Stimulated activated CD8-positive, alpha-beta memory T cell treated with anti-CD3 and anti-CD28 coated beads, Interleukin-12 subunit alpha, Interleukin-12 subunit beta, amount 100 ng/mL, for 1 hour (primary cell): ENCODE measurements around the gene TBX21.

ENCODE experiments used
- DNase-seq: peaks from one replicate; pipeline ENCODE4 v3.0.0-alpha.2; 2020; ENCODE audit warnings: low read depth

Gene TBX21

DNA sequence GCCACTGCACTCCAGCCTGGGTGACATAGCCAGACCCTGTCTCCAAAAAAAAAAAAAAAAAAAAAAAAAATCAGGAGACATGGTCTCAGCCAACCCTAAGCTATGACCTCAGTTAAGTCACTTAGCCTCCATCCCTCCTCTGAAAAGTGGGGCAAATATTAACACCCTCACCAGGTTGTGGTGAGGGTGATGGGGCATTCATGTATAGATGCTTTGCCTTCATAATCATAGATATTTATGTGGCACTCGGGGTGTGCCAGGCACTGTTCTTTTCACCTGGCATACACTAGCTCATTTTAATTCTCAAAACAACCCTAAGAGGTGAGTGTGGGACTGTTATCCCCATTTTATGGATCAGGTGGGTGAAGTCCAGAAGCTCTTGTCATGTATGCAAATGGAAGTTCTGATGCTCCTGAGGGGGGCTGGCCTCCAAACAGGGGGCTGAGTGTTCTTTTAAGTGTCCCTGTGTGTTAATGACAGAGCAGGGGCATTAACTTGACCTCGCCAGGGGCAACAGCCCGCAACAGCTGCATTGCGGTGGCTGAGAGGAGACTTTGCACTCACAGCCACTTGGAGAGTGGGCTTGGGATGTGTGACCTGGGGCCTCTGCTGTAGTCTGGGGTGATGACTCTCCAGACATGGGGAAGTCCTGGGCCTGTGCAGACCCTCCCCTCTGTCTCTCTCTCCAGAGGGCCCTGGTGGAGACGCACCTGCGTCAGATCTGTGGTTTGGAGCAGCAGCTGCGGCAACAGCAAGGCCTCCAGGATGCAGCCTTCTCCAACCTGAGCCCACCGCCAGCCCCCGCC, 34.9 kb upstream of the TBX21 start:
- no peak for DNase-seq

DNA sequence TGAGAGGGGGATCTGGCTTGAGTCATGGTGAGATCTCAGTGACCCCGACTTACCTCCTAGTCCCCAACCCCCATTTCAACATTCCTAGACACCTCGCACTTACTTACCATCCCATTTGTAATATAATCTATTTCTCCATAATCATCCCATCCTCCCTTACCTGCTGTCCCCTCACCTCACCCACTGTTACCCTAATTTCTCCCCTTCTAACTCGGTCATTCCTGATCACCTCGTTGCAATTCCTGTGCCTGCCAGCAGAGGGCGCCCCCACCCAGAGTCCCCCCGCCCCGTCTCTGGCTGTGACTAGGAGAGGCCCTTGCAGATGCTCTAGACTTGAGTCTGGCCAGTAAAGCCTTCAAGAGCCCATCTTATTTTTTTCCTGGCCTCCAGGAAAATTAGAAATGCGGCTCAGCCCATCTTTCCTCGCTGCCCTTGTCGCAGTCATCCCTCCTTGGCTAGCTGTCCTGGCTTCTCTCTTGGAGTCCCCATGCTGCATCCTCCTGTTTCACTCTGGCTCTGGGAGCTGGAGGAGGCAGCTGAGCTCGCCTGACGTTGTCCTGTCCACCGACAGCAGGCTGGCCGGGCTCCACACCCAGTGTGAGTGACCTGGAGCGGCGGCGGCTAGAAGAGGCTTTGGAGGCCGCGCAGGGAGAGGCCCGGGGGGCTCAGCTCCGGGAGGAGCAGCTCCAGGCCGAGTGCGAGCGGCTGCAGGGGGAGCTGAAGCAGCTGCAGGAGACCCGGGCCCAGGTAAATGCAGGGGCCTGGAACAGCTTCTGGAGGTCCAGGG, 34.1 kb upstream of the TBX21 start:
- peak; percentile 80 for DNase-seq

DNA sequence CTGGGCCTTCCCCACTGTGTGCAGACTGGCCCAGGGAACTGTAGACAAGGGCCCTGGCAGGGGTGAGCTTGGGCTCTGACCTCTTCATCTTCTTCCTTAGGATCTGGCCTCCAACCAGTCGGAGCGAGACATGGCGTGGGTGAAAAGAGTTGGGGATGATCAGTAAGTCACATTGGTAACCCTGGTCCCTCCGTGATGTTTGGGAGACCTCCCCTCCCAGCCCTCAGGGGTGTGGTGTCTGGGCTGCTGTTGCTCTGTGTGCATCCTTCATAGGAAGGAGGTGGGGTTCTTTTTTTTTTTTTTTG, 33.5 kb upstream of the TBX21 start:
- no peak for DNase-seq

DNA sequence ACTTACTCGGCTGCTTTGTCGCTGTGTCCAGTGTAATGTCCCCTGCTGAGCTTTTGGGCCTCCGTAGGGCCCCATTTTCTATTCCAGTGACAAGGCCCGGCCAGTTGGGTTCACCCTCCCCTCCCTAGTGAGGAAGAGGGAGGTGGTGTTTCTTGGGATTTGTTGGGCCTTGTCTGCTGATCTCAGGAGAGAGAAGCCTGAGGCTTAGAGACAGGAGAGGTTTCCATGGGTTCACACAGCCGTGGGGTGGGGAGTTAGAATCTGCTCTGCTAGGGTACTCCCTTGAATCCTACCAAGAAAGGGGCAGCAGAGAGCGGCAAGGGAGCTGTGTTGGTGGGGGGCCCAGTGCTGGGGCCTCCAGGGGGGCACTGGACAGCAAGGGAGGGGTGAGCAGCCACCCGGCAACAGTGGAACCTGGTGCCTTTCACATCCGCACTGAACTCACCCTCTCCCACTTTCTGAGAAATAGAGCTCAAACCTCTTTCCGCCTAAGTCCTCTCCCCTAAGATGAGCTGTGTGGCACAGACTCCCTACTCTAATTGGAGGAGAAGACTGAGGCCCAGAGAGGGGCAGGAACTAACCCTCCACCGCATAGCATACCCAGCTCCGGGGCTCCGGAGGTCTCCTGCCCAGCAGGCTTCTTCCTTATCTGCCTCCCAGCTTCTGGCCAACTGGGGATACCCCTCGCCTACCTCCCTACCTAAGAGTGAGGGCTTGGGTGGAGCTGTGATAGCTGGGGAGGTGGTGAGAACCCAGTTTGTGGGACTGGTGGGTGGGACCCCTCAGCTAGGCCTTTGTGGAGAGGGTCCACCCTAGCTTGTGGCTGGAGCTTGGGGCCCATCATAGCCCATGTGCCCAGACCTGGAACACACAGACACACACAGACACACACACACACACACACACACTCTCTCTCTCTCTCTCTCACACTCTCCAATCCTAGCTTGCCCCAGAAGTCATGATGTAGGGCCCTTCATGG, 32.3 kb upstream of the TBX21 start:
- DNase-seq, result no peak

DNA sequence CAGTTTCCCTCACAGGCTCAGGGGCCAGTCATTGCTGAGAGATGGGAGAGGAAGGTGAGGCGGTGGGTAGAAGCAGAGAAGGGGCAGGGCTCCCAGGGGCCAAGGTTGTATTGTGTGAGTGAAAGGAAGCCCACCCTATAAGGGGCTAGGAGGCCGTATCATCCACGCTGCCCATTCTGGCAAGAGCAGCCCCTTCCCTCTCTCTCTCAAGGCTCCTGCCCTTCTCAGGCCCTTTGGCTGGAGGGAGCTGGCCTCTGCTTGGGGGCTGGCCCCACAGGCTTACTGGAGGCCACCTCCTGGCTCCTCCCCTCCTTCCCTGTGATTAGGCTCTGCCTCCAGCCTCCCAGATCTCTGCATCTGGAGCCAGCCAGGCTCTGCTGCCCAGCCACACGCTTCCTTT, 31.4 kb upstream of the TBX21 start:
- no peak for DNase-seq

DNA sequence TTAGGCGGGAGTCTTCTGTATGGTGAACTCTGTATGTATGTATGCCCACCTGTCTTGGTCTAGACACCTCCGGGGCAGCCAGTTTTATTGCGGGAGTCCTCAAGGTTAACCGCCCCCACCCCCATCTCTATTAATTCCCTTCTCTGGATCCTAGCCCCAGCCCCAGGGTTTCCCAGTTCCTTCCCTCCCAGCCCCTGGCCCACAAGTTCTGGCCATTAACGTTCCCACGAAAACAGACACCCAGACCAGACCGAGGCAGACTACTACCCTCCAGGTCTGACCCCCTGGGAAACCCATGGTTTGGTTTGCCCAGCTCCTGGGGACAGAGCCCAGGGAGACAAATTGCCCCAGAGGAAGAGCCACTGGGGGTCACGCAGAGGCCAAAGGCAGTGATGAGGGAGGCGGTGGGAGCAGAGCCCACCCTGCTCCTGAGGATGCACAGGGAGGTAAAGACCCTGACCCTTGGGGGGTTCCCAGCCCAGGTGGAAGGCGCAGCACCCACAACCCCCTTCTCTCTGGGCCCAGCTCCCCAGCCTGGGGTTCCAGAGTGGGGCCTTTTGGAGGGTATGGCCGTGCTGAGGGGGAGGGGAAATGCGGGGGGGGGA, 30.5 kb upstream of the TBX21 start:
- DNase-seq, result no peak

DNA sequence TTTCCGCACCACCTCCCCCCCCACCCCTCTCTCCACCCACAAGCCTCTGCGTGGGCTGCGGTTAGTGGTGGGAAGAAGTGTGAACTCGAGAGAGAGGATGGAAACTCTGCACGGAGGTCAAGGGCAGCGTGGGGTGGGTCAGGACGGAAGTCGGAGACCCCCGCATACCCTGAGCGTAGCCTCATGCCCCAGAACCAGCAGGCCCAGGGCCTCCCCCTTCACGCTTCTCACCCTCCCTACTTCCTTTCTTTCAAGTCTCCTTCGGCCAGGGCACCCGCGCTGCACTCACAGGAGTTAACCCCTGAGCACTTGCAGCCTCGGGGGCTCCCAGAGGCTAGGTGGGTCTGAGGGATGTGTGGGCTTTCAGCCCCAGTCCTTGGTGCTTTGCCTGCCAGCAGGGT, 29.8 kb upstream of the TBX21 start:
- no peak for DNase-seq

DNA sequence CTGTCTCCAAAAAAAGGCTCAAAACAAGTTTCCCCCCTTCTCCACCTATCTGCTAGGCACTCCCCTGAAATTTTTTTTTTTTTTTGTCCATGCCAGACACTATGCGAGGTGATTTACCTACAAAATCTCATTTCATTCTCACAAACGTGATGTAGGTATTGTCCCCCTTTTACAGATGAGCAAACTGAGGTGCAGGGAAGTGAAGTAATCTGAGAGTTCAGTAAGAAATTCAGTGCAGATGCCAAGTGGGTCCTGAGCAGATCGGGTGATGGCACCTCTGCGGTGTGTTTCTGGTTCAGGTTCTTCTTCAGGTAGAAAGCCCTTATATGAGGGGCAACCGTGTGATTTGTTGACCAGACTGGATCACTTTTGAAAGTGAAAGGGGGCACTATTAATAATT, 29.4 kb upstream of the TBX21 start:
- no peak for DNase-seq

DNA sequence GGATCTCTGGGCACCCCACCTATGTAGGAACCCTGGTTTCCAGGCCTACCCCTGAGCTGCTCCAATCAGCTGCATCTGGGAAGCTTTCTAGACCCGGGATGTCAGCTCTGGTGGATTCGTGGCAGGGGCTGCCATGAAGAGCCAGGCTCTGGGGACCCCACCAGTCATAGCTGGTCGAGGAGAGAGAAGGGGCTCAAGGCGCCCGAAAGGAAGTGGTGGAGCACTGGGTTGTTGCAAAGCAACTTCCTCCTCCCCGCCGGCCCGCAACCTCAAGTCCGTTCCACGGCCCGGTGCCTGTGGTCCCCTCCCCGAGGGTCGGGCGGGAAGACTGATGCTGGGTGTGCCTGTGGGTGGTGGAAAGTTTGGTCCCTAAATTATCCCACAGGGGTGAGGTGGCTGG, 28.9 kb upstream of the TBX21 start:
- DNase-seq, result no peak

DNA sequence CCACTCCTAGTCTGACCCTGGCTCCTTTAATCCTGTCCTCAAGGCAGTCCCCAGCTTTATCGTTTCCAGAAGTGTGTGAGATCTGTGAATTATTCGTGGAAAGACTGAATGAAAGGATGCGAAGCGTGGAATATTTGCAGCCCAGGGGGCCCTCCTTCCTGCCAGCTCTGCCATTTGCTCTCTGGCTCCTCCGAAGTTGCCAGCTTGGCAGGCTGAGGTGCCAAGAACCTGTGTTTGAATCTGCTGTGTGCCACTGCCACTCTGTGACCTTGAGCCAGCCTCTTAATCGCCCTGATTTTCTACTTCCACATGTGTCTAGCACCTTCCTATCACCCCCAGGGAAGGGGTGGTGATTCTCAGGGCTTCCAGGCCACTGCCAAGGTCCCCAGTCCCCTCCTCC, 28.3 kb upstream of the TBX21 start:
- no peak for DNase-seq

DNA sequence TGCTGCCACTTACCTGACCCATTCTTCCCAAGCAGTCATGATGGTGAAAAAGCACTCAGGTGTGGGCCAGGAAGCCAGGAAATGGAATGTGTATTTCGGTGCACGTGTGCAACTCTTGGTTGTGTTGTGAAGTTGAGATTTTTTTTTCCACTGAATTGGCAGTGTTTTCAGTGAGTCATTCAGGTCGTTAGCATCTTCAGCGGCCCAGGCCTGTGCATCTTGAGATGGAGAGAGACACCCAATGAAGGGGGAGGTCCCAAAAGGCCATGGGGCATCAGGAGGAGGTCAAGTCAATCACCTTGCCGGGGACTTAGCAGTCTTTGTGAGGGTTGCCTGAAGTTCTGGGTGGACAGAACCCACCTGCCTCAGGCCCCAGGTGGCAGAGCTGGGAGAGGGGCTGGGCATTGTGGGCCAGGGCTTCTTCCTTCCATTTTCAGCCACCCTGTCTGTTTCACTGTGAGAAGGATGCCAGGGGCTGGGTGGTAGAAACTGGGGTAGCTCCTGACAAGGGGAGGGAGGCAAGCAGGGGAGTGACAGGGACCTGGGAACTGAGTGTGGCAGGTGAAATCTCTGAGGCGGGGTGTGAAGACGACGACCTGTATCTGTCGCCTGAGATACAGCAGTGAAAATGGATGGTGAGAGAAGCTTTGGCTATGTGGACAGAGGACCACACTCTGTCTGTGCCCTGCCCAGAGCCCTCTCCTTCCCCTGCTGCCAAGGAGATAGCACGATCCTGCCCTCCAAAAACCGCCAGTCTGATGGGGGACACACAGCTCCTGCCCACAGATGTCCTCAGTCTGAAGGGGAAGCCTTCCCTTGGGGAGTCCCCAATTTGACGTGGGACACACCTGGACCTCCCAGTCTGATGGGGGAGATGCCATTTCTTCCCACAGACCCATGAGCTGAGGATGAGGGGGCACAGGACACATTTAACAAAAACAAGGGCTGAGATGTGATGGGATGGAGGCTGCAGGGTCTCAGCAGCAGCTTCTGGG, 27.2 kb upstream of the TBX21 start:
- no peak for DNase-seq

DNA sequence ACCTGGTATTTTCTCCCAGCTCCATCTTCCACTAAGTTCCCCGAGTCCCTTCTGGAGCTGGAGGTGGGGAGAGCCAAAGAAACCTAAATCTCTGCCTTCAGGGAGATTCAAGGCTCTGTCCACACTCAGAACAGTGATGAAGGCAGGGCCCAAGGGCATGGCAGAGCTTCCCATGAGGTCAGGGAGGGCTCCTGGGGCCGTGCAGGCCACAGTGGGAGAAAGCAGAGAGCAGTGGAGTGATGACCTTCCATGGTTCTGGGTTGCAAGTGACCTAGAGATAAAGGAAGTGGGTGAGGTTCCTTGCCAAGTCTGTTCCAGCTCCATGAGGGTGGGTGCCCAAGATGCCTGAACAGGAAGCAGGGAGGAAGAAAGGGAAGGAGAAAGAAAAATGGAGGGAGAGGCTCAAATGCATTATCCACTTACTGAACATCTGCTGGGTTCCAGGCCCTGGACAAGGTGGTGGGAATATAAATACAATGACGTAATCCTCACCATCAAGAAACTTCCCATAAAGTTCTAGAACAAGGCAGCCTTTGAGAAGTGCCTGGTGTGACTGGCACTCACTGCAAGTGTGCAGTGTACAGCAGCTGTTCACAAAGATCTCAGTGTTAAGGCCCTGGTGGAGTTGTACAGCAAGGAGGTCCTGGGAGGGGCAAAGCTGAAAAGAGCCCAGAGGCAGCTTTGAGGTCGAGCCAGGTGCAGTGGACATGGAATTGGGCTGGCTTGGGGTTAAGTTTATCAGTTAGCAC, 25.8 kb upstream of the TBX21 start:
- DNase-seq, result no peak

DNA sequence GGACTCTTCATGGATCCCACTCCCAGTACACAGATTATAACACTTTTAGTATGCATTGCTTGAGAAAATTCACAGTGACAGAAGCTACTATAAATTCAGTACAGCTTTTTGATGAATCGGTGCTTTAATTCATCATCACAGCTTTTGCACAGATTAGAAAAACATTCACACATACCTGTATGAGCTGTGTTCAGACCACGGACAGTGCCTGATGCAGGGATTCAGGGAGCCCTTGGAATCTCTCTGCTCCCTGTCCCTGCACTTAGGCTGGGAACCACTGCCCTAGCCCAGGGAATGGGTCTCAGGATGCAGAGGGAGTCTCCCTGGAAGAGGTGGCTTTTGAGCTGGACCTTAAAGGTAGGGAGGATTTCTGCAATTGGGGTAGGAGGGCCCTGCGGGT, 25.2 kb upstream of the TBX21 start:
- DNase-seq, result no peak

DNA sequence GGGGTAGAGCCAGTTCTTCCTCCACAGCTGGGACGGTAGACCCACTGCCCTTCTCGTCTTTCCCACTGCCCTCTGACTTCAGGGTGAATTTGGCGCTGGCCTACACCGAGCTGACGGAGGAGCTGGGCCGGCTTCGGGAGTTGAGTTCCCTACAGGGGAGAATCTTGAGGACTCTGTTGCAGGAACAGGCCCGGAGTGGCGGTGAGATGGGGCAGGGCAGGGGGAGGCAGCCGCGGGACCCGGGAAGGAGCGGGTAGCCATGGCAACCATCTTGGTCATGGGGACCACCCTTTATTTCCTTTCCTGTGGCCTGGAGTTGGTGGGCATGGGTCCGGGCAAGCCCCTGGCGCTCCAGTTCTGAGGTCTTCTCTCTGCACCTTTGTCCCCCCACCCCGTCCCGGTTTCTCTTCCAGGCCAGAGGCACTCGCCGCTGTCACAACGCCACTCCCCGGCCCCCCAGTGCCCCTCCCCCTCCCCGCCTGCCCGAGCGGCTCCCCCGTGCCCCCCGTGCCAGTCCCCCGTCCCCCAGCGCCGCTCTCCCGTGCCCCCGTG, 24.6 kb upstream of the TBX21 start:
- DNase-seq, result no peak

DNA sequence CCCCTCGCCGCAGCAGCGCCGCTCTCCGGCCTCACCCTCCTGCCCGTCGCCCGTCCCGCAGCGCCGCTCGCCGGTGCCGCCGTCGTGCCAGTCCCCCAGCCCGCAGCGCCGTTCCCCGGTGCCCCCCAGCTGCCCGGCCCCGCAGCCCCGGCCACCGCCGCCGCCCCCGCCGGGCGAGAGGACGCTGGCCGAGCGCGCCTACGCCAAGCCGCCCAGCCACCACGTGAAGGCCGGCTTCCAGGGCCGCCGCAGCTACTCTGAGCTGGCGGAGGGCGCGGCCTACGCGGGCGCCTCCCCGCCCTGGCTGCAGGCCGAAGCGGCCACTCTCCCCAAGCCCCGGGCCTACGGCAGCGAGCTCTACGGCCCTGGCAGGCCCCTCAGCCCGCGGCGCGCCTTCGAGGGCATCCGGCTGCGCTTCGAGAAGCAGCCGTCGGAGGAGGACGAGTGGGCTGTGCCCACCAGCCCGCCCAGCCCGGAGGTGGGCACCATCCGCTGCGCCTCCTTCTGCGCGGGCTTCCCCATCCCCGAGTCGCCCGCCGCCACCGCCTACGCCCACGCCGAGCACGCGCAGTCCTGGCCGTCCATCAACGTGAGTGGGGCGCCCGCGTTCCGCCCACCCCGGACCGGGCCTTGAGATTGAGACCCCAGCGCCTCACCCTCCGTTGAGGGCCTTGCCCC, 24.0 kb upstream of the TBX21 start:
- no peak for DNase-seq

DNA sequence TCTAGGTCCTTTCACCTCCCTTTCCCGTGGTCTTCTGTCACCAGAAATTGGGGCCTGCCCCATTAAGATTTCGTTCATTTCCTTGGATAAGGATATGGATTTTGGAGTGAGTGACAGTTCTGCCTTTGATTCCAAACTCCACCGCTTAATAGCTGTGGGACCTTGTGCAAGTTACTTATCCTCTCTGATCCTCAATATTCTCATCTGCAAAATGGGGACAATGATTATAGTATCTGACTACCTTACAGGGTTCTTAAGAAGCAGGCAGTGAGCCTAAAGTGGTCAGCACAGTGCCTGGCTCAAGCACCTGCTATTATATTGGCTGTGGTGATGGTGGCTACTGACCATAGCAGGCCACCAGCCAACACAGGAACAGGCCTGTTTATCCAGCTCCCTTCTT, 23.4 kb upstream of the TBX21 start:
- DNase-seq, result no peak

DNA sequence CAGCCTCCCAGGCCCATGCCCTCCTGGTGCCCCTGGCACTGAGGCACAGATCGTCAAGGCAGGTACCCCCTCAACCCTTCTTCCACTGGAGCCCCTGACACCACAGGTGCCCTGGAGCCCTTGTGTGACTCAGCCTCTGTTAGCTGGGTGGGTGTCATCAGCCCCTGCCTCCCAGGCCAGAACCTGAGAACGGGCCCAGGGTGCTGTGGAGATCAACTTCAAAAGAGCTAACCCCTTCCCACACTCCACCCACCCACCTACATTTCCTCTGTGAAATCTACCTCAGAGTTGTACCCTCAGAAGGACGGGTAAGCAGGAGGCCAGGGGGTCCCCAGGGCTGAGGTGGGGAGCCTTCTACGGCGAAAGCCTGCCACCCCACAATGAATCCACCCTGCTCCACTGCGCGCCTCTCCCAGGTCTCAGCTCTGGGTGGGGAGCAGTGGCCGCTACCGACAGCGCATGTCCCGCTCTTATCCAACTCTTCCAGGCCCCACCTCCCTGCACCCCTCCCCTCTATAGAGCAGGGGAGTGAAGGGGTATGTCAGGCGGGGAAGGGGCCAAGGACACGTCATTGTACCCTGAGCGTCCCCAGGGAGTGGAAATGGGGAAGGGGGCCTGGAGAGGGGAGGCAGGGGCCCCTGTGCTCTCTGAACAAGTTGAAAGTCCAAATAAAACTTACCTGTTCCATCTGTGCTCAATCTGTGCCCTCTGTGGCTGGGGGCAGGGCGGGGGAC, 21.5 kb upstream of the TBX21 start:
- DNase-seq, result no peak

DNA sequence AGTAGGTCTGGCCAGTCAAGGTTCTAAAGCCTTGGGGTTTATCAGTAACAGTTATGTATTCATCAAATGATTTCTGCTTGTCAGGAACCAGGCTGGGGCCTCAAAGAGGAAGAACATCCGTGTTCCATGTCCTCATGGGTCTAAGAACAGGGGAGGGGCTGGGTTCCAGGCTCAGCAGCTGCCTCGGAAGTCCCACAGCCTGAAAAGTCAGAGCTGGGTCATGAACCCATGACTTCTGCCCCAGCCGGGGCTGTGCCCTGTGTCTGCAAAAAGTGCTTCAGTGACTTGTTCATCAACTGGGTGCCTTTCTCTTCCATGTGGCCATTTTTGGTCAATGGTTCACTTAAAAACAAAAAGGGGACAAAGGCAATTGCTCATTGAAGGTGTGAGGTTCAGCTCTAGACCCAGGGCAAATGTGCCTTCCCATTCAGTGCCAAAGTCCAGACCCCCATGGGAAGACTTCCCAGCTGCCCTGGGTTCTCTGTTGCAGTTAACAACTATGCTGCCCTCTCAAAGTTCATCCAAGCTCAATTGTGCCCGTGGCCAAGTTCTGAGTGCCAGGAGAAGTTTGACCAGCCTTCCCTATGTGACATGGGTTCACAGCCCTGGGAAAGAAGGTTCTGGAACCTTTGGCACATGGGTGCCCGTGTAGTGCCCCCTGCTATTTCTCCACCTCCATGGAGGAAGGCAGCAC, 20.6 kb upstream of the TBX21 start:
- no peak for DNase-seq
